Tibial artery (tissue), 4 donors: Measurements from ENCODE around the gene FBXO39.

ENCODE experiments used
- DNase-seq, 2 donors: peaks; one replicate each; pipeline ENCODE4 v3.0.0-alpha.2; 2019
- H3K27ac ChIP-seq, 2 donors: fragments of 200-600 bp; sonication (generic) in 1 of 2; 1 replicate in 1 of 2; 2 replicates in 1 of 2; pipeline ENCODE4 v1.5.1; 2018 to 2019; ENCODE audit warnings: mild to moderate bottlenecking in 1 of 2
- H3K27me3 ChIP-seq, 2 donors: fragments of 200-600 bp; sonication (generic) in 1 of 2; one replicate each; pipeline versions ENCODE4 v1.5.1 to v1.6.0; 2016 to 2019
- H3K36me3 ChIP-seq, 3 donors: fragments of 200-600 bp; sonication (generic) in 2 of 3; one replicate each; pipeline ENCODE4 v1.5.1; 2016 to 2019; ENCODE audit warnings: mild to moderate bottlenecking in 2 of 3
- H3K4me1 ChIP-seq, 4 donors: fragments of 200-600 bp; sonication (generic) in 2 of 4; 1 replicate in 3 of 4; 2 replicates in 1 of 4; pipeline ENCODE4 v1.5.1; 2016 to 2019
- H3K4me3 ChIP-seq, 2 donors: fragments of 200-600 bp; sonication (generic) in 1 of 2; 1 replicate in 1 of 2; 2 replicates in 1 of 2; pipeline ENCODE4 v1.5.1; 2018 to 2019; ENCODE audit warnings: mild to moderate bottlenecking in 2 of 2
- H3K9me3 ChIP-seq, 3 donors: fragments of 200-600 bp; sonication (generic) in 1 of 3; one replicate each; pipeline ENCODE4 v1.5.1; 2016 to 2019
- intact Hi-C: fragments of 100-400 bp; cut with DNase I; formaldehyde crosslinking; loops from one replicate; pipeline ENCODE4 v1.15.0; 2023; ENCODE audit warnings: low total_unique reads
- TF ChIP-seq, protein P1 (sequence below), 2 experiments: fragments of 200-600 bp in 1 of 2; fragments of 450-650 bp in 1 of 2; IDR thresholded peaks; one replicate each; pipeline ENCODE4 v1.5.1; 2017 to 2019; ENCODE audit warnings: antibody characterized with exemption in 2 of 2, mild to moderate bottlenecking in 1 of 2, moderate library complexity in 1 of 2

The FBXO39 gene

DNA sequence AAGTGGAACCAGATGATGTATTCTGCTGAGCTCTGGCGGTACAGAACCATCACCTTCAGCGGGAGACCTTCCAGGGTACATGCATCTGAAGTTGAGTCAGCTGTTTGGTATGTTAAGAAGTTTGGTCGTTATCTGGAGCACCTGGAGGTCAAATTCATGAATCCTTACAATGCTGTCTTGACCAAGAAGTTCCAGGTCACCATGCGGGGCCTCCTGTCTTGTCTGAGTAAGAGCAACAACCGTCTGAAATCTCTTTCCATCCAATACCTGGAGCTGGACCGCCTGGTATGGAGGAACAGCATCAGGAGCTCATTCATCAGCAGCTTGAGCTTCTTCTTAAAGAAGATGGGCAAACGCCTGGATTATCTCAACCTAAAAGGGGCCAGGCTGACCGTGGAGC, 4.0 kb downstream of the FBXO39 start:
- no peak for DNase-seq
- no peak overlapping the region for H3K4me3 ChIP-seq
- peaks cover 0 to 33% of the 10 kb centered on the region in 2 donors for H3K27me3 ChIP-seq
- no peaks in the 10 kb centered on the region for H3K36me3 ChIP-seq
- H3K27ac ChIP-seq = no peak overlapping the region
- intact Hi-C loops = no loop called here
- peaks cover 0 to 24% (median 4%) of the 10 kb centered on the region in 3 donors for H3K9me3 ChIP-seq
- peaks cover 0 to 5% (median 2%) of the 10 kb centered on the region in 4 donors for H3K4me1 ChIP-seq
- TF ChIP-seq, protein P1, sequence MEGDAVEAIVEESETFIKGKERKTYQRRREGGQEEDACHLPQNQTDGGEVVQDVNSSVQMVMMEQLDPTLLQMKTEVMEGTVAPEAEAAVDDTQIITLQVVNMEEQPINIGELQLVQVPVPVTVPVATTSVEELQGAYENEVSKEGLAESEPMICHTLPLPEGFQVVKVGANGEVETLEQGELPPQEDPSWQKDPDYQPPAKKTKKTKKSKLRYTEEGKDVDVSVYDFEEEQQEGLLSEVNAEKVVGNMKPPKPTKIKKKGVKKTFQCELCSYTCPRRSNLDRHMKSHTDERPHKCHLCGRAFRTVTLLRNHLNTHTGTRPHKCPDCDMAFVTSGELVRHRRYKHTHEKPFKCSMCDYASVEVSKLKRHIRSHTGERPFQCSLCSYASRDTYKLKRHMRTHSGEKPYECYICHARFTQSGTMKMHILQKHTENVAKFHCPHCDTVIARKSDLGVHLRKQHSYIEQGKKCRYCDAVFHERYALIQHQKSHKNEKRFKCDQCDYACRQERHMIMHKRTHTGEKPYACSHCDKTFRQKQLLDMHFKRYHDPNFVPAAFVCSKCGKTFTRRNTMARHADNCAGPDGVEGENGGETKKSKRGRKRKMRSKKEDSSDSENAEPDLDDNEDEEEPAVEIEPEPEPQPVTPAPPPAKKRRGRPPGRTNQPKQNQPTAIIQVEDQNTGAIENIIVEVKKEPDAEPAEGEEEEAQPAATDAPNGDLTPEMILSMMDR (IDR thresholded peaks at IDR 0.05) = no peak

DNA sequence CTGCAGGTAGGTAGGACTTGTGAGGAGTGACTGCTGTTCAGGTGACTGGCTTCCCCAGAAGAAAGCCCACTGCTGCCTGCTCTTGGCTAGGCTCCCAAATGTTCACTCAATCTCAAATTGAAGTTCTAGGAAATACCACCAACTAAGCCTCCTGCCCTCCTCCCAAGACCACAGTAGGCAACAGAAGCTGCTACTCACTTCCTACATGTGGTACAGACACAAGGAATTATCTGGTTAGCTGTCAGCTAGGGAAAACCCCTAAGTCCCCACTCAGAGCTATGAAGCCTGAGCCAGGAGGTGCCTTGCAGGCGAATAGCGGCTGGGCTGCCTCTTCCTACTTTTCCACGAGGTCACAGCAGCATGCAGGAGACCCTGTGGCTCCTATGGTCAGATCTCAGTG, 4.9 kb downstream of the FBXO39 start:
- H3K27me3 ChIP-seq = peaks cover 0 to 24% of the 10 kb centered on the region in 2 donors
- H3K4me1 ChIP-seq = peaks cover 0 to 4% (median under 1%) of the 10 kb centered on the region in 4 donors
- no peak overlapping the region for H3K4me3 ChIP-seq
- no peak overlapping the region for H3K27ac ChIP-seq
- H3K36me3 ChIP-seq = no peaks in the 10 kb centered on the region
- intact Hi-C loops = no loop called here
- TF ChIP-seq, protein P1 (IDR thresholded peaks at IDR 0.05) = no peak
- no peak for DNase-seq
- peaks cover 0 to 15% (median 0%) of the 10 kb centered on the region in 3 donors for H3K9me3 ChIP-seq

DNA sequence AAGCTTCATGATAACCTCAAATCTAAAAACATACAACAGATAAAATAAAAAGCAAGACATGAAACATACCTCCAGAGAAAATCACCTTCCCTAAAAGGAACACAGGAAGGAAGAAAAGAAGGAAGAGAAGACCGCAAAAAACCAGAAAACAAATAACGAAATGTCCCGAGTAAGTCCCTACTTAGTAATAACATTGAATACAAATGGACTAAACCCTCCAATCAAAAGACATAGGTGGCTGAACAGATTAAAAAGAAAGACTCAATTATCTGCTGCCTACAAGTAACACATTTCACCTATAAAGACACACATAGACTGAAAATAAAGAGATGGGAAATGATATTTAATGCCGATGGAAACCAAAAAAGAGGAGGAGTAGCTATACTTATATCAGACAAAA, 6.2 kb downstream of the FBXO39 start:
- H3K9me3 ChIP-seq = peaks cover 0 to 12% (median 0%) of the 10 kb centered on the region in 3 donors
- TF ChIP-seq, protein P1 (IDR thresholded peaks at IDR 0.05) = no peak
- H3K36me3 ChIP-seq = no peaks in the 10 kb centered on the region
- no peak for DNase-seq
- H3K27ac ChIP-seq = no peak overlapping the region
- H3K4me3 ChIP-seq = no peak overlapping the region
- intact Hi-C loops = no loop called here
- peaks cover 0 to 15% of the 10 kb centered on the region in 2 donors for H3K27me3 ChIP-seq
- H3K4me1 ChIP-seq = no peaks in the 10 kb centered on the region

DNA sequence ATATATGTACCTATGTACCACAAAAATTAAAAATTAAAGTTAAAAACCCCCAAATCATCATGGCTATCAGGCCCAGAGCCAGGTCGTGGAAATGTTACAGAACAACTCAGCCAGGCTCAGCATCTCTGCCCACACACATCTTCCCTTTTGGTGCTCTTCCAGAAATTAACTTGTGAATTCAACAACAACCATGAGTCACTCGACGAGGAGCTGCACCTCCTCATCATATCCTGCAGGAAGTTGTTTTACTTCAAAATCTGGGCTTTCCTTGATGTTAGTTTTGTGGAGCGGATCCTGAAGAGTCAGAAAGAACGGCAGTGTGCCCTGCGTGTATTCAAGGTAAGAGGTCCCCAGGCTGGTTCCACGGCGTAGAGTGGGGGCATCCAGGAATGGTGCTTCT, 10.6 kb downstream of the FBXO39 start:
- TF ChIP-seq, protein P1 (IDR thresholded peaks at IDR 0.05) = no peak
- Histone ChIP-seq H3K27me3 (no peaks in the 10 kb centered on the region), H3K4me1 (no peaks in the 10 kb centered on the region), H3K4me3 (no peak overlapping the region), H3K36me3 (no peaks in the 10 kb centered on the region), H3K9me3 (no peaks in the 10 kb centered on the region), H3K27ac (no peak overlapping the region)
- no peak for DNase-seq
- intact Hi-C loops = no loop called here

DNA sequence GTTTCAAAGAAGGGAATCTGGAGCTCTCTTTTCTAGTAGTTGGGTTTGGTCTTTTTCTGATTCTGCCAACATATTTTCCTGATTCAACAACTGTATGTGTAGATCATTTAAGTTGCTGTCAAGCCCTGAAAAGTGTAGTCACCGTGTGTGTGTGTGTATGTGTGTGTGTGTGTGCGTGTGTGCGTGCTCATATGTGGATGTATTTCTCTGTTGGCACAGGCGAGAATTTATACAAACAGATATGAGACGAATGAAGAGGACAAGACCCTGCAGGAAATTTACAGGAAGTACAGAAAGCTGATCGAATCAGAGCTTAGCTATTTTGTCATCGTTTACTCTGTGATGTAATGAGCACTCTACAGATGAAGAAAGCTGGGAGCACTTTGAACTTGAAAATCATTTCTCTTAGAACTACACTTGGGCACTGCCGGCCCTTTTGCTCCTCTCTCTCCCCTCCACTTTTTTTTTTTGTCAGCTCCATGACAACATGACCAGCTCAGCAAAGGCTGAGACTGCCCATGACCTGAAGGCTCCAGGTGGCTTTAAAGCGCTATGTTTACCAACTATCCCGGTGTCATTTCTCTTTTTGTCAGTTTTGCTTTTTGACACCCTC, 11.2 kb downstream of the FBXO39 start:
- H3K36me3 ChIP-seq = no peaks in the 10 kb centered on the region
- H3K4me3 ChIP-seq = no peak overlapping the region
- H3K4me1 ChIP-seq = no peaks in the 10 kb centered on the region
- H3K9me3 ChIP-seq = no peaks in the 10 kb centered on the region
- intact Hi-C loops = no loop called here
- DNase-seq = no peak
- H3K27ac ChIP-seq = no peak overlapping the region
- no peaks in the 10 kb centered on the region for H3K27me3 ChIP-seq
- TF ChIP-seq, protein P1 (IDR thresholded peaks at IDR 0.05) = no peak

DNA sequence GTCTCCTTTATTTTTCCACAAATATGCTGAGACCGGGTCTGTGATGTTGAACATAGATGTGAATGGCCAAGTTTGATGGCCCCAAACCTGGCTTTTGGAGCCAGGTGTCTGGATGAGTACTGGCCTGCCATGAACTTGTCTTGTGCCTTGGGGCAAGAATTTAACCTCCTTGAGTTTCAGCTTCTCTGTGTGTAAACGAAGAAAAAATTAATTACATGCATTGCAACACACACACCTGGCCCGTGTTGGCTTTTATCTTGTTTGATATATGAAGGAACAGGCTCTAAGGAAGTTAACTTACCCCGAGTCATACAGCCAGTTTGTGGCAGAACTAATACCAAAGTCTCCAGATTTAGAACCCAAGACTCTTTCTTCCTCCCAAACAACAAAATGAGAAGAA, 13.1 kb downstream of the FBXO39 start:
- no peak for DNase-seq
- H3K27ac ChIP-seq = no peak overlapping the region
- TF ChIP-seq, protein P1 (IDR thresholded peaks at IDR 0.05) = no peak
- no peak overlapping the region for H3K4me3 ChIP-seq
- H3K27me3 ChIP-seq = peaks cover 0 to 9% of the 10 kb centered on the region in 2 donors
- H3K36me3 ChIP-seq = no peaks in the 10 kb centered on the region
- no peaks in the 10 kb centered on the region for H3K9me3 ChIP-seq
- intact Hi-C loops = no loop called here
- H3K4me1 ChIP-seq = no peaks in the 10 kb centered on the region
